ENCODE results near the gene MORF4L1.

The MORF4L1 gene

DNA sequence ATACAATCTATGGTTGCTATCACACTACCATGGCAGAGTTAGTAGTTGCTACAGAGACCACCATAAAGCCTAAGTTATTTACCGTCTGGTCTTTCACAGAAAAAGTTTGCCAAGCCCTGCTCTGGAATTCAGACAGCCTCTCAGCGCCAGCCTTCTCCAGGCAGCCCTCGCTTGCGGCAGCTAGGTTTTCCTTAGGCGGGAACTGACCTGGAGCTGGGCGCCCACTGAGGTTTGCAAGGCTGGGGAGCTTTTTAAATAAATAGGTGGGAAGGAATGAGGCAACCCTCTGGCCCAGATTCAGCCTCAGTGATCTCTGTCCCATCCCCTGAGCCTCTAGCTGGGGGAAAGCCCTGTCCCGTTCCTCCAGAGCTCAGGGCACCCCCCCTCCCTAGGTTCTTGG is 71.0 kb downstream of the MORF4L1 start:
- DNase-seq (ENCODE audit: low read depth), result no peak
- TF ChIP-seq, protein P1, sequence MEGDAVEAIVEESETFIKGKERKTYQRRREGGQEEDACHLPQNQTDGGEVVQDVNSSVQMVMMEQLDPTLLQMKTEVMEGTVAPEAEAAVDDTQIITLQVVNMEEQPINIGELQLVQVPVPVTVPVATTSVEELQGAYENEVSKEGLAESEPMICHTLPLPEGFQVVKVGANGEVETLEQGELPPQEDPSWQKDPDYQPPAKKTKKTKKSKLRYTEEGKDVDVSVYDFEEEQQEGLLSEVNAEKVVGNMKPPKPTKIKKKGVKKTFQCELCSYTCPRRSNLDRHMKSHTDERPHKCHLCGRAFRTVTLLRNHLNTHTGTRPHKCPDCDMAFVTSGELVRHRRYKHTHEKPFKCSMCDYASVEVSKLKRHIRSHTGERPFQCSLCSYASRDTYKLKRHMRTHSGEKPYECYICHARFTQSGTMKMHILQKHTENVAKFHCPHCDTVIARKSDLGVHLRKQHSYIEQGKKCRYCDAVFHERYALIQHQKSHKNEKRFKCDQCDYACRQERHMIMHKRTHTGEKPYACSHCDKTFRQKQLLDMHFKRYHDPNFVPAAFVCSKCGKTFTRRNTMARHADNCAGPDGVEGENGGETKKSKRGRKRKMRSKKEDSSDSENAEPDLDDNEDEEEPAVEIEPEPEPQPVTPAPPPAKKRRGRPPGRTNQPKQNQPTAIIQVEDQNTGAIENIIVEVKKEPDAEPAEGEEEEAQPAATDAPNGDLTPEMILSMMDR (IDR thresholded peaks at IDR 0.05; ENCODE audit: control insufficient read depth, insufficient read depth, low read depth, low read length, missing control alignments), result no peak
- H3K4me3 ChIP-seq (ENCODE audit: control insufficient read depth, low read depth, low read length), result no peak overlapping the region

DNA sequence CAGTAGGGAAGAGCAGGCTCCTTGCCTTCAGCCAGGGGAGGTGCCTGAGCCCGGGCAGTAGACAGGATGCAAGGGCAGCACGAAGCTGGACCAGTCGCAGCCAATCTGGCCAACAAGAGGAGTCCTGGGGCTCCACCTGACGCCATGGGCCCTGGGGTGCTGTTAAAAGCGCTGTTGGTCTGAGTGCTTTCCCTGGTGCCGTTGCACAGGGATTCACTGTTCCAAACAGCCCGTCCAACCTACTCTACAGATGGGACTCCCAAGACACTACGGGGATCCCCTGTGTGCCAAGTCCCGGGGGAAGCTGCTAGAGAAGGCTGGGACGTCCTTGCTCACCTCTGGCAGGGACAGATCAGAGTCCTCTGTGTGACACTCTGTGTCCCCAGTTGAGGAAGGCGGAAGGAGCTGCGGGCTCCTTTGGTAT is 71.5 kb downstream of the MORF4L1 start:
- H3K4me3 ChIP-seq (ENCODE audit: control insufficient read depth, low read depth, low read length), result no peak overlapping the region; the same call in 1 of the 2 replicates
- no peak for DNase-seq (ENCODE audit: low read depth)
- TF ChIP-seq, protein P1 (IDR thresholded peaks at IDR 0.05; ENCODE audit: control insufficient read depth, insufficient read depth, low read depth, low read length, missing control alignments), result no peak

DNA sequence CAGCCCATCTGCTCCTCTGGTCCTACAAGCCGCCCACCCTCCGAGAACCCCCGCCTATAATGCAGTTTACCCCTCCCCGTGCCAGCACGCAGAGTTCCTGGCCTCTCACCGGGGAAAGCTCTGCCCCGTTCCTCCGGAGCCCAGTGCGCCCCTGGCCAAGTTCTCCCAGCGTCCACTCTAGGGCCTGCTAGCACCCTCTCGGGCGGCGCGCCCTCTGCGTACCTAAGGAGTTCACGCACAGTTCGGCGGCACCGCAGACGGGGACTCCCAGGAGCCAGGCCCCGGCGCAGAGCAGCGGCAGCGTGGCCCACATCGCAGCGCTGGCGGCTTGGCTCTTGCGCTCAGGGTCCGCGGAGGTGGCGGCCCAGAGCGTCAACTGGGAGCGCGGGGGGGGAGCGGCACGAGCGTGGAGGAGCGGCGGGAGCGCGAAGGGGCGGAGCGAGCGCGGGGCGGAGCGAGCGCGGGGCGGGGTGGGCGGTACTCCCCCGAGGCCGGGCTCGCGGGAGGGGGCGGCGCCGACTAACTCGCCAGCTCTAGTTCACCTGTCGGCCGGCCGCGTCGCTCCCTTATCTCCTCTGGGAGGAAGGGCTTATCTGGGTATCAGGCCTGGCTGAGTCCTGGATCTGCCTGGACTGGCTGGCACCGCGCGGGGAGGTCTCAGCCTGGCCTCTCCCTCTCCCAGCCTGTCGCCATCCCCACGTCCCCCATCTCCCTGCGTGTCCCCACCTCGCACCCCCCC is 72.1 kb downstream of the MORF4L1 start, which contains the start of gene CTSH:
TSS of gene CTSH (minus strand) at position 378 of the 739 bp plus-strand sequence. CDS start at position 313, 65 bp downstream.
- peak within 1 kb of the TSS; percentile 40 for H3K4me3 ChIP-seq (ENCODE audit: control insufficient read depth, low read depth, low read length)
- TF ChIP-seq, protein P1 (IDR thresholded peaks at IDR 0.05; ENCODE audit: control insufficient read depth, insufficient read depth, low read depth, low read length, missing control alignments), result no peak
- no peak for DNase-seq (ENCODE audit: low read depth)

DNA sequence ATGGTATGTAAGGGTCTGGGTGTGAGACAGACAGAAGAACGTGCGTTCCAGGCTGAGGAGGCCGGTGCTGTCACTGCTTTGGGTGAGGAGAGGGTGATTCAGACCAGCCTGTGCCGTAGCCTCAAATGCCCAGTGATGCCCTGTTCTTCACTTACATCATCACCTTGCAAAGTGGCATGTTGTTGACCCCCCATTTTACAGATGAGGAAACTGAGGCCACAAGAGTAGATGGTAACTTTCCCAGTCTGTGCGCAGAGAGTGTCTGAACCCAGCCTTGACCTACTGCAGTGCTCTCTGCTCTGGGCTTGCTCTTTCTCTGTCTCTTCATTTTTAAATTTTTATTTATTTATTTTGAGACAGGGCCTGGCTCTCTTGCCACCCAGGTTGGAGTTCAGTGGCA is 73.8 kb downstream of the MORF4L1 start:
- DNase-seq (ENCODE audit: low read depth), result no peak
- no peak overlapping the region for H3K4me3 ChIP-seq (ENCODE audit: control insufficient read depth, low read depth, low read length)
- TF ChIP-seq, protein P1 (IDR thresholded peaks at IDR 0.05; ENCODE audit: control insufficient read depth, insufficient read depth, low read depth, low read length, missing control alignments), result no peak

DNA sequence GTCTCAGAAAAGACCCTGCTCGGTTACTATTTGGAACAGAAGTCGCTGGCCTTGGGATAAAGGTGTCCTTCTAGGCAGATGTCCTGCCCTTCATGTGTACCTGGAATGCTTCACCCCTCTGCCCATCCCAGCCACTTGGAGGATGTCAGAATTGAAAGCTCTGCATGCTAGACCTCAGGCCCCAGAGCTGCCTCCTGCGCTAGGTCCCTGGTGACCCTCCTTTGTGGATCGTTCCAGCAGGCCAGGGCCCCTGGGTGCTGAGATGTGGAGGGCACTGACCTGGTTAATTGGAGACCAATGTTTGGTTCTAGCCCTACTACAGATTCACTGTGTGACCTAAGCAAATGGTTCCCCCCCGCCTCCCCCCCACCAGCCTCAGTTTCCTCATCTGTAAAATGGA is 74.8 kb downstream of the MORF4L1 start:
- no peak for DNase-seq (ENCODE audit: low read depth)
- TF ChIP-seq, protein P1 (IDR thresholded peaks at IDR 0.05; ENCODE audit: control insufficient read depth, insufficient read depth, low read depth, low read length, missing control alignments), result no peak
- no peak overlapping the region for H3K4me3 ChIP-seq (ENCODE audit: control insufficient read depth, low read depth, low read length)

All from AG09309 (cell line).